Fibroblast of villous mesenchyme (primary cell): Measurements from ENCODE around the gene CDK6. TPM values are rescaled to one million over a fixed set of nuclear protein-coding genes. Genes with fewer than 3 reads are reported as not detected.

ENCODE experiments used
- DNase-seq: peaks from one replicate; pipeline ENCODE4 v3.0.0-alpha.2; 2010; ENCODE audit warnings: low read depth
- H3K4me3 ChIP-seq: 2 replicates; pipeline ENCODE4 v1.5.1; 2011; ENCODE audit warnings: low read depth, mild to moderate bottlenecking, low read length
- total RNA-seq: library from RNA; depleted of rRNA; stranded (reverse); fragments of >200 nt; gene quantifications from 2 replicates; pipeline ENCODE4 v1.2.3, GENCODE V29; 2012
- TF ChIP-seq, protein P1 (sequence below): IDR thresholded peaks from 2 replicates; pipeline ENCODE4 v1.5.1; 2012; ENCODE audit warnings: low read depth, mild to moderate bottlenecking, low read length; ENCODE audit not compliant: insufficient read depth

The CDK6 gene
- total RNA-seq, 1 donor, result 30.7 TPM

DNA sequence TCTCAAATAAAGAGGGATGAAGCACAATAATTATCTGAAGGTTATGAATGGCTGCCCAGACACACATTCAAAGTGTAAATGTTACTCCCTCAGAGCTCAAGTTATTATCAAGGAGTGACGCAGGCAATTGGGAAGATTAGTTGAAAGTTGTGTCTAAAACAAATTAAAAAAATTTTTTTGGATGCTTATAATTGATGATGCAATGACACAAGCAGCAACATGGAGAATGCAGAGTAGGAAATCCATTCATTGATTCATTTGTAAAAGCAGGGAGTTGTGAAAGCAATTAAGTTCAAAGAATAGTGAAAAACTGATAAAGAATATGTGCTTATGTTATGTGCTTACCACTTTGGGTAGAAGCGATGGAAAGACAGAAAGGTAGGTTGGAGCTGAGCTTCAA lies 120.4 kb downstream of the CDK6 start:
- DNase-seq, result no peak
- TF ChIP-seq, protein P1, sequence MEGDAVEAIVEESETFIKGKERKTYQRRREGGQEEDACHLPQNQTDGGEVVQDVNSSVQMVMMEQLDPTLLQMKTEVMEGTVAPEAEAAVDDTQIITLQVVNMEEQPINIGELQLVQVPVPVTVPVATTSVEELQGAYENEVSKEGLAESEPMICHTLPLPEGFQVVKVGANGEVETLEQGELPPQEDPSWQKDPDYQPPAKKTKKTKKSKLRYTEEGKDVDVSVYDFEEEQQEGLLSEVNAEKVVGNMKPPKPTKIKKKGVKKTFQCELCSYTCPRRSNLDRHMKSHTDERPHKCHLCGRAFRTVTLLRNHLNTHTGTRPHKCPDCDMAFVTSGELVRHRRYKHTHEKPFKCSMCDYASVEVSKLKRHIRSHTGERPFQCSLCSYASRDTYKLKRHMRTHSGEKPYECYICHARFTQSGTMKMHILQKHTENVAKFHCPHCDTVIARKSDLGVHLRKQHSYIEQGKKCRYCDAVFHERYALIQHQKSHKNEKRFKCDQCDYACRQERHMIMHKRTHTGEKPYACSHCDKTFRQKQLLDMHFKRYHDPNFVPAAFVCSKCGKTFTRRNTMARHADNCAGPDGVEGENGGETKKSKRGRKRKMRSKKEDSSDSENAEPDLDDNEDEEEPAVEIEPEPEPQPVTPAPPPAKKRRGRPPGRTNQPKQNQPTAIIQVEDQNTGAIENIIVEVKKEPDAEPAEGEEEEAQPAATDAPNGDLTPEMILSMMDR, result no peak
- H3K4me3 ChIP-seq, result no peak overlapping the region

DNA sequence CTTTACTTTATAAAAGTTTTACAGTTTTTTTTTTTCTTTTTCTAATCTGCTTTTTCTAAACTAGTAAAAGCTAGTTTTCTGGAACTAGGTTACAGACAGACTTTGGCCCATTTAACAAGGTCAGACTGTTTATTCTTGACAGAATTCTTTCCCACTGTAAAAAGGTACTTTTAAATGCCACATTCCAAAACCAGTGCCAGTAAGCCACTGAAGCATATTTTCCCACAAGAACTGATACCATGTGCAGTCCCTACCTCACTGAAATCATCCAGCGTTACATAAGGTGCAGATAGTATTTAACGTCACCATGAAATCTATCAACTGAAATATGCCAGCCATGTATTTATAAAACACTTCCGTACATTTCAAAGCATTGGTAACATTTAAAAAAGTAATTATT lies 121.6 kb downstream of the CDK6 start:
- TF ChIP-seq, protein P1, result no peak
- peak; percentile 83 for DNase-seq
- no peak overlapping the region for H3K4me3 ChIP-seq

DNA sequence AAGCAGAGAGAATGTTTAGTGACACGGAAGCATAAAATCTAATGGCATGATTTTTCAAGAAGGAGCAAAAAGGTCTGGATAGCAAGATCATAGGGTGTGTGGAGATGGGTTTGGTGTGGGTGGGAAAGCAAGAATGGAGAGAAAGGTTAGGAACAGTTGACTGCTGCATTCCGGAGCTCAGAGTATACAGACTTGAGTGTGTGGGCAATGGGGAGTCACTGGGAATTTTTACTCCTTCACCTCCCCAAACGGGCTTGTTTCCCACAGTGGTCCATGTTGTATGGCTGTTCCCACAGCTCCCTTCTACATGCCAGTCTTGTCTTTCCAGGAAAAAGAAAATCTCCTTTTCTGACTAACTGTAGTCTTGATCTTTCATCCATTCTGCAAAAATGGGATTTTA lies 122.1 kb downstream of the CDK6 start:
- TF ChIP-seq, protein P1, result no peak
- no peak for DNase-seq
- H3K4me3 ChIP-seq, result no peak overlapping the region

DNA sequence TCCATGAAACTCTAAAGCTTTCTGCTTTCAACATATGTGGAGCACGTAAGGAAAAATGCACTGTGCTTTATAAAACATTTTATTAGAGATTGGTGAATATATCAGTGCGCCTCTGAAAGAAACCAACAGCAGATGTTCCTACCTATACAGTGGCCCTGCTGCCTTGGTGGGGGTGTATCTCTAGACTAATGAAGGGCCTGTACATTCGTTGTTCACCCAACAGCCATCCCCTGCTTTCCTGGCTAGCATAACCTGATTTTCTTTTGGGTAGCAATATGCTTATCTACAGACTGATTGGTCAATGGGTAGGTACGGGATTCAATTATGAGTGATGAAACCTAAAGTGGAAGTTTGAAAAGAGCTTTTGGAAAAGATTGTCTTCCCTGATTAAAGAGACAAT lies 126.5 kb downstream of the CDK6 start:
- H3K4me3 ChIP-seq, result no peak overlapping the region
- TF ChIP-seq, protein P1, result no peak
- DNase-seq, result no peak

DNA sequence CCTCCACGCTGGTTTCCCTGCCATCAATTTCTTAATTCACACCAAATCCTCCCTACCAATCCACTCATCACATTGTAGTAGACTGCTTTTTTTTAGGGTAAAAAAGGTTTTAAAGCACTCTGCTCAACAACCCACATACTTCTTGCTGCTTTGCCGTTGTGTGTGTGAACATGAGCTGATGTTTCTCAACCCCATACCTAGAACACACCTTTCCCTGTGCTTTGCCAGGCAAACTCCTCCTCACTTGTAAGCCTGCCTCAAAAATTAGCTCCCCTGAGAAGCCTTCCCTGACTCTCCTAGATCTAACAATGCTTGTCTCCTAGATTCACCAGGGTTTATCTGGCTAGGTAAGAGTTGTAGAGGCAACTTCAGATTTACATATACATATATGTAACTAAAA lies 127.2 kb downstream of the CDK6 start:
- no peak for DNase-seq
- H3K4me3 ChIP-seq, result no peak overlapping the region
- TF ChIP-seq, protein P1, result no peak

DNA sequence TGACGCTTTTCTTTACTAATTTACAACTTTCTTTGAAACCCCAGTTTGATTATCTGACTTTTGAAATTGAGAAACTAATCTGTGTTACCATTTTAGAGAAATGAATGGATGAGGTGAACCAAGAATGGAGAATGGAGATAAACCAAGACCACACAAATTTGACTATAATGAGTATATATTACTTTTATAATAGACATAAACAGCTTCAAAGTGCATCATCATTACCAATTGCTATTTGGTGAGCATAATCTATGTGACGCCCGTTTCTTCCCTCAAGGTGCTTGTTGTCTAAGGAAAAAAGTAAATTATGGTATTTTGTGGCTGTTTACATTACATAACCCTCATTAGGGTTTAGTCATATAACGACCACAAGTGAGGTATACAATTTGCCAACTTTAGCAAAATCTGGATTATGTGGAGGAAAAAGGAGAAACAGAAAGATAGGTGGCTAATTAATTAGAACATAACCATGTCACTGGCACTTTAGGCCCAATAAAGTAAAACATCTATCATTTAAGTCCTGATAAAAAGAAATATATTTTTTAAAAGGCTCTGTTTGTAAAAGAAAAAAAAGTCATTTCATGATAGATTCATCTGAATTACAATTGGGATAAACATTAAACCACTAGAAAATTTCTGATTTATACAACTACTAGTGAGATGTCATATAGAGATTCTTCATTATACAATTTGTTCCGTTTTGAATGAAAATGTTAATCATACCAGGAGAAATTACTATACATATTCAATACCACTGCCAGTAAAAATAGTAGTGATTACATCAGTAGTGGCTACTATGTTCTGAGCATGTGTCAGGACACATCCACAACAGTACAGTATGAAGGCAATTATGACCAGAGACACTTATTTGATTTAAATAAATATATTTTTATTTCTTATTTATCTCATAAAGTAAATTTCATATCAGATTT lies 128.0 kb downstream of the CDK6 start:
- no peak overlapping the region for H3K4me3 ChIP-seq
- no peak for DNase-seq
- TF ChIP-seq, protein P1, result no peak
